ENCODE results near the gene DCLK2. TPM values are rescaled to one million over a fixed set of nuclear protein-coding genes. Genes with fewer than 3 reads are reported as not detected.

DCLK2 gene
- total RNA-seq, 1 donor from 2014 or later: 12.6 TPM

- peaks cover 10% of the 10 kb centered on the region for H3K36me3 Mint-ChIP-seq (ENCODE audit: unreplicated experiment)
- DNase-seq (ENCODE audit: extremely low spot score, unreplicated experiment): no peak
- H3K27ac Mint-ChIP-seq (ENCODE audit: unreplicated experiment): peak overlapping the region; percentile 79
- H3K9me3 Mint-ChIP-seq (ENCODE audit: unreplicated experiment): peaks cover 12% of the 10 kb centered on the region
- no peak for TF ChIP-seq CTCF (IDR thresholded peaks at IDR 0.05)
- no peak overlapping the region for H3K4me3 Mint-ChIP-seq (ENCODE audit: unreplicated experiment)
- no peaks in the 10 kb centered on the region for H3K27me3 Mint-ChIP-seq (ENCODE audit: unreplicated experiment)
- peaks cover 44% of the 10 kb centered on the region for H3K4me1 Mint-ChIP-seq (ENCODE audit: unreplicated experiment)
Measured at GRCh38 chr4:150141756-150142155, 63.5 kb downstream of the DCLK2 start.

- DNase-seq (ENCODE audit: extremely low spot score, unreplicated experiment): no peak
- H3K9me3 Mint-ChIP-seq (ENCODE audit: unreplicated experiment): peaks cover 12% of the 10 kb centered on the region
- H3K36me3 Mint-ChIP-seq (ENCODE audit: unreplicated experiment): peaks cover 10% of the 10 kb centered on the region
- peaks cover 43% of the 10 kb centered on the region for H3K4me1 Mint-ChIP-seq (ENCODE audit: unreplicated experiment)
- H3K4me3 Mint-ChIP-seq (ENCODE audit: unreplicated experiment): no peak overlapping the region
- no peak for TF ChIP-seq CTCF (IDR thresholded peaks at IDR 0.05)
- H3K27ac Mint-ChIP-seq (ENCODE audit: unreplicated experiment): no peak overlapping the region
- no peaks in the 10 kb centered on the region for H3K27me3 Mint-ChIP-seq (ENCODE audit: unreplicated experiment)
Measured at GRCh38 chr4:150142831-150143230, 64.6 kb downstream of the DCLK2 start.

GRCh38 chr4:150145090-150145945 lies 67.1 kb downstream of the DCLK2 start:
- Mint-ChIP-seq H3K9me3 (ENCODE audit: unreplicated experiment) (peaks cover 12% of the 10 kb centered on the region), H3K36me3 (ENCODE audit: unreplicated experiment) (peaks cover 10% of the 10 kb centered on the region), H3K27me3 (ENCODE audit: unreplicated experiment) (no peaks in the 10 kb centered on the region), H3K27ac (ENCODE audit: unreplicated experiment) (peak overlapping the region; percentile 75), H3K4me3 (ENCODE audit: unreplicated experiment) (no peak overlapping the region), H3K4me1 (ENCODE audit: unreplicated experiment) (peaks cover 55% of the 10 kb centered on the region)
- no peak for DNase-seq (ENCODE audit: extremely low spot score, unreplicated experiment)
- TF ChIP-seq CTCF (IDR thresholded peaks at IDR 0.05): peak; percentile 39

- Mint-ChIP-seq H3K4me1 (ENCODE audit: unreplicated experiment) (peaks cover 55% of the 10 kb centered on the region), H3K27ac (ENCODE audit: unreplicated experiment) (peak overlapping the region; percentile 75), H3K27me3 (ENCODE audit: unreplicated experiment) (no peaks in the 10 kb centered on the region), H3K4me3 (ENCODE audit: unreplicated experiment) (no peak overlapping the region), H3K9me3 (ENCODE audit: unreplicated experiment) (peaks cover 12% of the 10 kb centered on the region), H3K36me3 (ENCODE audit: unreplicated experiment) (peaks cover 10% of the 10 kb centered on the region)
- no peak for DNase-seq (ENCODE audit: extremely low spot score, unreplicated experiment)
- TF ChIP-seq CTCF (IDR thresholded peaks at IDR 0.05): no peak
Measured at GRCh38 chr4:150145946-150146340, 67.7 kb downstream of the DCLK2 start.

GRCh38 chr4:150149381-150149780 lies 71.1 kb downstream of the DCLK2 start:
- no peak for DNase-seq (ENCODE audit: extremely low spot score, unreplicated experiment)
- peaks cover 3% of the 10 kb centered on the region for H3K9me3 Mint-ChIP-seq (ENCODE audit: unreplicated experiment)
- peaks cover 40% of the 10 kb centered on the region for H3K4me1 Mint-ChIP-seq (ENCODE audit: unreplicated experiment)
- H3K27ac Mint-ChIP-seq (ENCODE audit: unreplicated experiment): peak overlapping the region; percentile 36
- no peak for TF ChIP-seq CTCF (IDR thresholded peaks at IDR 0.05)
- H3K36me3 Mint-ChIP-seq (ENCODE audit: unreplicated experiment): peaks cover 6% of the 10 kb centered on the region
- H3K4me3 Mint-ChIP-seq (ENCODE audit: unreplicated experiment): no peak overlapping the region
- no peaks in the 10 kb centered on the region for H3K27me3 Mint-ChIP-seq (ENCODE audit: unreplicated experiment)
